Gastrocnemius medialis (tissue), 4 donors: ENCODE results near the gene LHX6. TPM values are rescaled to one million over a fixed set of nuclear protein-coding genes. Genes with fewer than 3 reads are reported as not detected.

ENCODE experiments used
- ATAC-seq, 2 donors: fragments of 150-250 bp; one replicate each; pipeline ENCODE4 v1.9.1; 2016
- DNase-seq, 2 donors: peaks; one replicate each; pipeline ENCODE4 v3.0.0-alpha.2; 2019
- H3K27ac ChIP-seq, 4 donors: fragments of 200-600 bp; sonication (generic); 1 replicate in 1 of 4; 2 replicates in 3 of 4; pipeline ENCODE4 v1.5.1; 2016 to 2018; ENCODE audit warnings: mild to moderate bottlenecking in 2 of 4, moderate library complexity in 1 of 4
- H3K27me3 ChIP-seq, 3 donors: fragments of 200-600 bp; sonication (generic) in 2 of 3; 1 replicate in 1 of 3; 2 replicates in 2 of 3; pipeline versions ENCODE4 v1.5.1 to v1.6.0; 2016 to 2019; ENCODE audit warnings: mild to moderate bottlenecking in 1 of 3, moderate library complexity in 1 of 3
- H3K36me3 ChIP-seq, 2 donors: fragments of 200-600 bp; sonication (generic) in 1 of 2; one replicate each; pipeline ENCODE4 v1.5.1; 2017 to 2018
- H3K4me1 ChIP-seq, 2 donors: fragments of 200-600 bp; sonication (generic) in 1 of 2; one replicate each; pipeline ENCODE4 v1.5.1; 2016 to 2017; ENCODE audit warnings: mild to moderate bottlenecking in 2 of 2
- H3K4me3 ChIP-seq, 4 donors: fragments of 200-600 bp; sonication (generic) in 3 of 4; 1 replicate in 1 of 4; 2 replicates in 3 of 4; pipeline ENCODE4 v1.5.1; 2016 to 2019; ENCODE audit warnings: mild to moderate bottlenecking in 2 of 4
- H3K9me3 ChIP-seq, 3 donors: fragments of 200-600 bp; sonication (generic) in 2 of 3; 1 replicate in 1 of 3; 2 replicates in 2 of 3; pipeline ENCODE4 v1.5.1; 2016 to 2019
- CTCF ChIP-seq, 5 experiments: fragments of 450-650 bp in 3 of 5; fragments of 200-600 bp in 2 of 5; sonication (generic) in 2 of 5; IDR thresholded peaks in 4 of 5; conservative IDR thresholded peaks in 1 of 5; 1 replicate in 4 of 5; 2 replicates in 1 of 5; pipeline ENCODE4 v1.5.1; 2016 to 2019; ENCODE audit warnings: antibody characterized with exemption in 5 of 5, mild to moderate bottlenecking in 3 of 5, moderate library complexity in 3 of 5
- POLR2A ChIP-seq, 2 donors: fragments of 450-650 bp; IDR thresholded peaks; one replicate each; pipeline ENCODE4 v1.6.1; 2017; ENCODE audit warnings: antibody characterized with exemption in 2 of 2, mild to moderate bottlenecking in 2 of 2, moderate library complexity in 2 of 2
- in situ Hi-C, 4 donors: fragments of 200-750 bp; cut with MboI; loops; one replicate each; pipeline versions ENCODE4 v1.15.0 to v1.8.0; 2017; ENCODE audit warnings: low sequenced_read_pairs in 4 of 4
- intact Hi-C: fragments of 100-400 bp; cut with DNase I; formaldehyde crosslinking; loops from one replicate; pipeline ENCODE4 v1.15.1; 2023; ENCODE audit warnings: low total_unique reads
- total RNA-seq, 4 donors: library from RNA; depleted of rRNA; stranded (reverse); fragments of >200 nt; gene quantifications; one replicate each; pipeline versions ENCODE4 v1.1.0 to v1.2.3, GENCODE V29; 2016

The LHX6 gene
- total RNA-seq, 4 donors from 2014 or later, result 0.83 to 4.5 (median 1.7) TPM

- Histone ChIP-seq H3K4me3 (peak overlapping the region; percentile 22 to 57 (median 44)), H3K36me3 (no peaks in the 10 kb centered on the region), H3K9me3 (no peaks in the 10 kb centered on the region), H3K27ac (no peak overlapping the region), H3K4me1 (peaks cover 0 to 19% of the 10 kb centered on the region in 2 donors), H3K27me3 (peaks cover 56 to 69% (median 60%) of the 10 kb centered on the region in 3 donors)
- DNase-seq (no peak), ATAC-seq (no peak)
- in situ Hi-C loops (no loop called here), intact Hi-C loops (no loop called here)
- TF ChIP-seq POLR2A (IDR thresholded peaks at IDR 0.05) (no peak), CTCF (IDR thresholded peaks at IDR 0.05 in 4 of 5, conservative IDR thresholded peaks at IDR 0.05 in 1 of 5) (no peak)
Observed at GRCh38 chr9:122227575-122227900, 1.2 kb downstream of the LHX6 start.

GRCh38 chr9:122226758-122227574 lies 1.8 kb downstream of the LHX6 start:
- no peak for TF ChIP-seq CTCF (IDR thresholded peaks at IDR 0.05 in 4 of 5, conservative IDR thresholded peaks at IDR 0.05 in 1 of 5)
- TF ChIP-seq POLR2A (IDR thresholded peaks at IDR 0.05), result no peak
- in situ Hi-C loops, result no loop called here
- intact Hi-C loops, result no loop called here
- Histone ChIP-seq H3K4me1 (peaks cover 0 to 19% of the 10 kb centered on the region in 2 donors), H3K27ac (no peak overlapping the region), H3K9me3 (no peaks in the 10 kb centered on the region), H3K4me3 (peak overlapping the region; percentile 22 to 57 (median 44)), H3K36me3 (no peaks in the 10 kb centered on the region), H3K27me3 (peaks cover 60 to 73% (median 66%) of the 10 kb centered on the region in 3 donors)
- ATAC-seq, result no peak
- DNase-seq, result no peak

GRCh38 chr9:122226142-122226757 lies 2.5 kb downstream of the LHX6 start:
- no peak for ATAC-seq
- Histone ChIP-seq H3K27me3 (peaks cover 67 to 80% (median 73%) of the 10 kb centered on the region in 3 donors), H3K4me1 (peaks cover 0 to 19% of the 10 kb centered on the region in 2 donors), H3K4me3 (peak overlapping the region in 2 of 4 donors; percentile 3 to 49), H3K9me3 (no peaks in the 10 kb centered on the region), H3K27ac (no peak overlapping the region), H3K36me3 (no peaks in the 10 kb centered on the region)
- in situ Hi-C loops, result no loop called here
- DNase-seq, result no peak
- intact Hi-C loops, result no loop called here
- no peak for TF ChIP-seq CTCF (IDR thresholded peaks at IDR 0.05 in 4 of 5, conservative IDR thresholded peaks at IDR 0.05 in 1 of 5)
- no peak for TF ChIP-seq POLR2A (IDR thresholded peaks at IDR 0.05)

GRCh38 chr9:122225312-122226141 lies 3.2 kb downstream of the LHX6 start:
- ATAC-seq (no peak), DNase-seq (no peak)
- TF ChIP-seq POLR2A (IDR thresholded peaks at IDR 0.05) (no peak), CTCF (IDR thresholded peaks at IDR 0.05 in 4 of 5, conservative IDR thresholded peaks at IDR 0.05 in 1 of 5) (no peak)
- peaks cover 71 to 85% (median 74%) of the 10 kb centered on the region in 3 donors for H3K27me3 ChIP-seq
- no peaks in the 10 kb centered on the region for H3K36me3 ChIP-seq
- in situ Hi-C loops (no loop called here), intact Hi-C loops (no loop called here)
- H3K4me1 ChIP-seq, result peaks cover under 1 to 19% of the 10 kb centered on the region in 2 donors
- peak overlapping the region in 2 of 4 donors; percentile 3 to 49 for H3K4me3 ChIP-seq
- H3K9me3 ChIP-seq, result no peaks in the 10 kb centered on the region
- no peak overlapping the region for H3K27ac ChIP-seq
